Measurements from ENCODE around the gene MPG. TPM values are rescaled to one million over a fixed set of nuclear protein-coding genes. Genes with fewer than 3 reads are reported as not detected.

The MPG gene
- total and polyA plus RNA-seq, 2 experiments from 2014 or later, result 38.0 to 91.1 TPM

DNA sequence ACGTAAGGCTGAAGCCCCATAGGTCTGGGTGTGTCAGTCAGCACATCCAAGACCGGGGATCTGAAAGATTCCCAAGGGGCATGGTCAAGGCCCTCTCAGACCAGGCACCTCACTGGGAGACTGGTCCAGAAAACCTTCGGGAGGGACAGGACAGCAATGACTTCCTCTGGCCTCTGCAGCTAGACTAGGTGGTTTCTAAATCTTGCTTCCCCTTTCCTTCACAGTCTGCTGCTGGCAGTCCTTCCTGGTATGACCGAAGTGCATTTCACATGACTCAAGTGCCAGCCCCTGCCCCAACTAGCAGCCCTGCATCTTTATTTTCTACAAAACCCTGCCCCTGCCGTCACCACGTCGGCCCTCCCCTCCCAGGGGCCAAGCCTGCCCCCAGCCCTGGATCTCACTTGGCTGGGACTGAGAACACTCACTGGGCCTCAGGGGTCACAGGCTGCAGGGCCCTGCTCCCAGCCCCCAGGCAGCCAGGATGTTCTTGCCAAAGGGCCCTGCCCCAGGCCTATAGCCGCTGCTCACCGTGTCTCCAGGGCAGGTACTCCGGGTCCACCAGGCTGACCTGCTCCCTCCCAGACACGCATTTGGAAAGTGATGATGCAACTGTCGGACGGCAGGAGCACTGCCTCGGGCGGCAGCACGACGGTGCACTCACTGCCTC, 42.9 kb upstream of the MPG start (continued):
- TF ChIP-seq CTCF (conservative IDR thresholded peaks at IDR 0.05; ENCODE audit: low read depth in 2 of 2) (no peak), STAT1 (IDR thresholded peaks at IDR 0.05; ENCODE audit: unreplicated experiment) (no peak), JUNB (IDR thresholded peaks at IDR 0.05; ENCODE audit: unreplicated experiment) (no peak)

DNA sequence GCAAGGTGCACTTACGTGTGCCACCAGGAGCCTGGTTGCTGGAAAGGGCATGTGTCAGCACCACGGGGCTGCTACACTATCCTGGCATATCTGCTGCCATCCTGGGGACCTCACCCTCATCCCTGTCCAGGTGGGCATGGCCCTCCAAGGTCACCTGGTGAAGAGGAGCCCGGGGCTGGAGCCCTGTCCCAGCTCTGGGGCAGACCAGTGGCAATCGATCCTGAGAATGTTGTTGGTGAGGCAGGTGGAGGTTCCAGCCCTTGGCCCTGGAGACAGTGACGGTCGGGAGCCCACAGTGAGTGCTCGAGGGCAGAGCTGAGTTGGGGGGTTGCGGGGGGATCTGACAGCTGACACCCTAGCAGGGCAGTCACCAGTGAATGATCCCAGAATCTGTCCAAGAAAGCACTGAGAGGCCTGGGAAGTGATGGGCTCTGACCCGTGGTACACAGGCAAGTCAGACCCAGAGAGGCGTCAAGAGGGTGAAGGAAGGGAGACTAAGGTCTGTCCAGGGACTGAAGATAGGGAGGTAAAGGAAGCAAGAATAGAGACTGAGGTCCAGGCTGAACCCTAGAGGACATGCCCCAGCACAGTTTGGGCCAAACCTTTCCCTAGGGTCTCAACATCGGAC, 42.2 kb upstream of the MPG start:
- Mint-ChIP-seq H3K27ac (peak overlapping the region; percentile 26; the same call in 1 of the 2 replicates), H3K27me3 (ENCODE audit: insufficient read depth, low read depth, poor library complexity) (peaks cover 3% of the 10 kb centered on the region), H3K4me3 (no peak overlapping the region; the same call in 2 of the 3 replicates), H3K9me3 (no peaks in the 10 kb centered on the region), H3K36me3 (ENCODE audit: low read depth) (peaks cover 10% of the 10 kb centered on the region; the same call in 2 of the 3 replicates), H3K4me1 (peaks cover 2% of the 10 kb centered on the region; the same call in 1 of the 3 replicates)
- H3K4me2 ChIP-seq, result no peak overlapping the region
- no peaks in the 10 kb centered on the region for H3K9me2 ChIP-seq (ENCODE audit: insufficient read depth)
- ATAC-seq, result no peak
- H3K79me2 ChIP-seq (replicated peaks; ENCODE audit: insufficient read depth), result no peaks in the 10 kb centered on the region
- no peaks in the 10 kb centered on the region for H3K27me3 ChIP-seq (ENCODE audit: insufficient read depth)
- no peaks in the 10 kb centered on the region for H3K36me3 ChIP-seq (ENCODE audit: insufficient read depth)
- no peaks in the 10 kb centered on the region for H3K4me1 ChIP-seq (ENCODE audit: insufficient read depth)
- H3K27ac ChIP-seq (ENCODE audit: low read depth), result no peak overlapping the region
- peak; percentile 0 for DNase-seq (ENCODE audit: low spot score)
- no peak overlapping the region for H2AFZ ChIP-seq
- H4K20me1 ChIP-seq (replicated peaks; ENCODE audit: insufficient read depth), result 0 out of 2 replicates have a peak, but pooled peaks cover 5% of the 10 kb centered on the region
- no peaks in the 10 kb centered on the region for H3F3A ChIP-seq (replicated peaks; ENCODE audit: low read depth)
- H3K4me3 ChIP-seq, result no peak overlapping the region
- no peak for TF ChIP-seq CTCF (conservative IDR thresholded peaks at IDR 0.05; ENCODE audit: low read depth in 2 of 2)
- TF ChIP-seq, protein P1, sequence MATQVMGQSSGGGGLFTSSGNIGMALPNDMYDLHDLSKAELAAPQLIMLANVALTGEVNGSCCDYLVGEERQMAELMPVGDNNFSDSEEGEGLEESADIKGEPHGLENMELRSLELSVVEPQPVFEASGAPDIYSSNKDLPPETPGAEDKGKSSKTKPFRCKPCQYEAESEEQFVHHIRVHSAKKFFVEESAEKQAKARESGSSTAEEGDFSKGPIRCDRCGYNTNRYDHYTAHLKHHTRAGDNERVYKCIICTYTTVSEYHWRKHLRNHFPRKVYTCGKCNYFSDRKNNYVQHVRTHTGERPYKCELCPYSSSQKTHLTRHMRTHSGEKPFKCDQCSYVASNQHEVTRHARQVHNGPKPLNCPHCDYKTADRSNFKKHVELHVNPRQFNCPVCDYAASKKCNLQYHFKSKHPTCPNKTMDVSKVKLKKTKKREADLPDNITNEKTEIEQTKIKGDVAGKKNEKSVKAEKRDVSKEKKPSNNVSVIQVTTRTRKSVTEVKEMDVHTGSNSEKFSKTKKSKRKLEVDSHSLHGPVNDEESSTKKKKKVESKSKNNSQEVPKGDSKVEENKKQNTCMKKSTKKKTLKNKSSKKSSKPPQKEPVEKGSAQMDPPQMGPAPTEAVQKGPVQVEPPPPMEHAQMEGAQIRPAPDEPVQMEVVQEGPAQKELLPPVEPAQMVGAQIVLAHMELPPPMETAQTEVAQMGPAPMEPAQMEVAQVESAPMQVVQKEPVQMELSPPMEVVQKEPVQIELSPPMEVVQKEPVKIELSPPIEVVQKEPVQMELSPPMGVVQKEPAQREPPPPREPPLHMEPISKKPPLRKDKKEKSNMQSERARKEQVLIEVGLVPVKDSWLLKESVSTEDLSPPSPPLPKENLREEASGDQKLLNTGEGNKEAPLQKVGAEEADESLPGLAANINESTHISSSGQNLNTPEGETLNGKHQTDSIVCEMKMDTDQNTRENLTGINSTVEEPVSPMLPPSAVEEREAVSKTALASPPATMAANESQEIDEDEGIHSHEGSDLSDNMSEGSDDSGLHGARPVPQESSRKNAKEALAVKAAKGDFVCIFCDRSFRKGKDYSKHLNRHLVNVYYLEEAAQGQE (IDR thresholded peaks at IDR 0.05; ENCODE audit: unreplicated experiment), result no peak
- TF ChIP-seq ZNF462 (CRISPR knock-in tag; IDR thresholded peaks at IDR 0.05), result no peak
- no peak for TF ChIP-seq ETS1 (IDR thresholded peaks at IDR 0.05)
- no peak for TF ChIP-seq EZH2 (IDR thresholded peaks at IDR 0.05; ENCODE audit: low read depth, unreplicated experiment)

All from GM23338 (cell line).